HepG2 (cell line): ENCODE measurements around the gene CCR5AS.
"Not testable (repeated sequence)": the region's sequence is repeated elsewhere in the genome, so short reads cannot be mapped to it uniquely, and the experiment has no call there.

ENCODE experiments used
- ATAC-seq: fragments of 200-7000 bp; cut with Tn5 transposase; 3 replicates; pipeline ENCODE4 v1.9.1; 2020; ENCODE audit warnings: mild to moderate bottlenecking, moderate library complexity
- BruUV-seq: library from RNA; stranded (reverse); fragments of 400-500 nt; replicated peaks from 2 replicates; lab custom pipeline; 2021; lab: Mats Ljungman, UMichigan
- CTCF ChIA-PET: fragments of 300-600 bp; formaldehyde crosslinking; extraction: SDS; loops from one replicate; lab custom pipeline; 2021; ENCODE audit warnings: low total read pairs, inconsistent platforms, low intra/inter-chr PET ratio; lab: Yijun Ruan, JAX
- POLR2A ChIA-PET: fragments of 350-600 bp; sonication (Branson Sonifier 250); formaldehyde crosslinking; loops from one replicate; lab custom pipeline; 2020; ENCODE audit warnings: antibody characterized with exemption, inconsistent platforms; lab: Yijun Ruan, JAX
- DNase-seq: peaks from one replicate; pipeline ENCODE4 v3.0.0-alpha.2; 2015; ENCODE audit warnings: low spot score
- FAIRE-seq: peaks from 3 replicates; lab custom pipeline; 2011; peaks lifted over from hg19 to GRCh38; lab: Jason Lieb, UNC
- H2AFZ ChIP-seq: one replicate; pipeline ENCODE4 v1.6.1; 2011; ENCODE audit warnings: low read length, inconsistent platforms
- H3K27ac ChIP-seq: fragments of 300-600 bp; 3 replicates; pipeline ENCODE4 v1.8.0; 2011; ENCODE audit warnings: mixed run types, mild to moderate bottlenecking, mixed read lengths, low read length, inconsistent platforms; ENCODE audit not compliant: insufficient read depth; ENCODE audit errors: extremely low read length
- H3K27me3 ChIP-seq, 2 experiments: fragments of 200-600 bp in 1 of 2; 2 replicates in 1 of 2; 3 replicates in 1 of 2; pipeline versions ENCODE4 v1.6.0 to v1.8.0; 2011; ENCODE audit warnings: low read length in 2 of 2, mild to moderate bottlenecking in 2 of 2, moderate library complexity in 2 of 2, inconsistent platforms in 1 of 2; ENCODE audit not compliant: insufficient read depth in 2 of 2, control insufficient read depth in 1 of 2
- H3K36me3 ChIP-seq, 2 experiments: fragments of 200-600 bp in 1 of 2; replicated peaks in 1 of 2; 2 replicates in 1 of 2; 3 replicates in 1 of 2; pipeline versions ENCODE4 v1.5.1 to v1.8.0; 2011; ENCODE audit warnings: low read length in 2 of 2, inconsistent platforms in 1 of 2; ENCODE audit not compliant: insufficient read depth in 2 of 2, control insufficient read depth in 1 of 2
- H3K4me1 ChIP-seq: 2 replicates; pipeline ENCODE4 v1.5.1; 2012; ENCODE audit warnings: low read length, inconsistent platforms; ENCODE audit not compliant: insufficient read depth
- H3K4me2 ChIP-seq: 2 replicates; pipeline ENCODE4 v1.6.0; 2011; ENCODE audit warnings: low read depth, low read length, inconsistent platforms
- H3K4me3 ChIP-seq, 3 experiments: fragments of 200-600 bp in 1 of 3; sonication (generic), shearing (Covaris generic) in 1 of 3; replicated peaks in 1 of 3; 2 replicates each; pipeline ENCODE4 v1.5.1; 2011 to 2016; ENCODE audit warnings: low read length in 3 of 3, inconsistent platforms in 2 of 3, low read depth in 2 of 3, mild to moderate bottlenecking in 2 of 3, control low read depth in 1 of 3, mixed read lengths in 1 of 3; ENCODE audit not compliant: insufficient read depth in 1 of 3
- H3K79me2 ChIP-seq: one replicate; pipeline ENCODE4 v1.6.1; 2011; ENCODE audit warnings: low read length, inconsistent platforms; ENCODE audit not compliant: insufficient read depth
- H3K9ac ChIP-seq: 2 replicates; pipeline ENCODE4 v1.6.0; 2011; ENCODE audit warnings: mild to moderate bottlenecking, low read depth, low read length, inconsistent platforms; ENCODE audit not compliant: insufficient read depth
- H3K9me3 ChIP-seq: 2 replicates; pipeline ENCODE4 v1.5.1; 2012; ENCODE audit warnings: mild to moderate bottlenecking, low read length
- H4K20me1 ChIP-seq: 2 replicates; pipeline ENCODE4 v1.6.0; 2011; ENCODE audit warnings: inconsistent platforms, mild to moderate bottlenecking, low read length, moderate library complexity; ENCODE audit not compliant: insufficient read depth
- CEBPB ChIP-seq: IDR thresholded peaks from 2 replicates; pipeline ENCODE4 v1.6.1; 2011; ENCODE audit warnings: low read depth, low read length, improper control_type of control experiment, borderline replicate concordance
- FLYWCH1 ChIP-seq: sonication (generic); formaldehyde crosslinking; IDR thresholded peaks from 2 replicates; pipeline ENCODE4 v1.8.1; 2023; ENCODE audit warnings: mild to moderate bottlenecking, missing genetic modification reagents
- FOXC1 ChIP-seq: sonication (generic); formaldehyde crosslinking; IDR thresholded peaks from 2 replicates; pipeline ENCODE4 v1.8.0; 2022; ENCODE audit warnings: mild to moderate bottlenecking, missing genetic modification reagents, borderline replicate concordance
- HOXA7 ChIP-seq: sonication (generic); formaldehyde crosslinking; IDR thresholded peaks from 2 replicates; pipeline ENCODE4 v1.8.1; 2022; ENCODE audit warnings: mild to moderate bottlenecking, missing genetic modification reagents, moderate library complexity
- JUND ChIP-seq: sonication (generic); formaldehyde crosslinking; IDR thresholded peaks from 2 replicates; pipeline ENCODE4 v1.8.0; 2022; ENCODE audit warnings: mild to moderate bottlenecking, missing genetic modification reagents
- KDM5A ChIP-seq: fragments of 200-600 bp; sonication (generic); IDR thresholded peaks from 2 replicates; pipeline ENCODE4 v1.7.0; 2018; ENCODE audit warnings: antibody characterized with exemption, mild to moderate bottlenecking, low read length, borderline replicate concordance
- MED1 ChIP-seq: sonication (generic); formaldehyde crosslinking; IDR thresholded peaks from 2 replicates; pipeline ENCODE4 v1.4.0; 2020; ENCODE audit warnings: missing genetic modification reagents
- PAX8 ChIP-seq: sonication (generic); formaldehyde crosslinking; IDR thresholded peaks from 2 replicates; pipeline ENCODE4 v1.8.0; 2022; ENCODE audit warnings: mild to moderate bottlenecking, missing genetic modification reagents, borderline replicate concordance
- SMYD3 ChIP-seq: sonication (generic); formaldehyde crosslinking; IDR thresholded peaks from 2 replicates; pipeline ENCODE4 v1.8.1; 2023; ENCODE audit warnings: mild to moderate bottlenecking, missing genetic modification reagents
- ZFP36 ChIP-seq: fragments of 150-350 bp; IDR thresholded peaks from 2 replicates; pipeline ENCODE4 v1.6.1; 2018; ENCODE audit warnings: borderline replicate concordance, low read length, low read depth; ENCODE audit not compliant: partially characterized antibody
- ZMYM4 ChIP-seq: sonication (generic); formaldehyde crosslinking; IDR thresholded peaks from 2 replicates; pipeline ENCODE4 v1.8.1; 2023; ENCODE audit warnings: mild to moderate bottlenecking, missing genetic modification reagents
- ZNF20 ChIP-seq: sonication (generic); formaldehyde crosslinking; IDR thresholded peaks from 2 replicates; pipeline ENCODE4 v1.4.0; 2020; ENCODE audit warnings: mild to moderate bottlenecking, moderate library complexity, missing genetic modification reagents
- ZNF33A ChIP-seq: sonication (generic); formaldehyde crosslinking; IDR thresholded peaks from 2 replicates; pipeline ENCODE4 v1.5.1; 2020; ENCODE audit warnings: missing genetic modification reagents, mild to moderate bottlenecking, moderate library complexity, borderline replicate concordance
- ZNF75D ChIP-seq: sonication (generic); formaldehyde crosslinking; IDR thresholded peaks from 2 replicates; pipeline ENCODE4 v1.8.1; 2023; ENCODE audit warnings: missing genetic modification reagents, mild to moderate bottlenecking, borderline replicate concordance
- ZNF761 ChIP-seq: sonication (generic); formaldehyde crosslinking; conservative IDR thresholded peaks from 2 replicates; pipeline ENCODE4 v1.4.0; 2020; ENCODE audit warnings: mild to moderate bottlenecking, missing genetic modification reagents
- ZNF768 ChIP-seq: sonication (generic); formaldehyde crosslinking; IDR thresholded peaks from 2 replicates; pipeline ENCODE4 v1.4.0; 2020; ENCODE audit warnings: missing genetic modification reagents
- ZNF782 ChIP-seq: sonication (generic); formaldehyde crosslinking; IDR thresholded peaks from 2 replicates; pipeline ENCODE4 v1.4.0; 2020; ENCODE audit warnings: missing genetic modification reagents, mild to moderate bottlenecking, borderline replicate concordance
- WGBS: methylation state at CpG from one replicate; pipeline ENCODE4 v1.1.6; 2017; ENCODE audit warnings: low lambda C conversion rate; 5-methylcytosine and 5-hydroxymethylcytosine counted together
- in situ Hi-C: cut with HindIII; loops from 2 replicates; pipeline ENCODE4 v1.10.0; 2017; ENCODE audit warnings: low pct_unique_long_range_greater_than_20kb; ENCODE audit not compliant: extremely low pct_ligation_motif_present
- intact Hi-C: fragments of 100-400 bp; cut with micrococcal nuclease; formaldehyde crosslinking; loops from one replicate; pipeline ENCODE4 v1.10.0; 2022; ENCODE audit not compliant: unreplicated experiment
- TF ChIP-seq, protein P1 (sequence below): sonication (generic); formaldehyde crosslinking; IDR thresholded peaks from 2 replicates; pipeline ENCODE4 v1.4.0; 2020; ENCODE audit warnings: missing genetic modification reagents

The CCR5AS gene

GRCh38 chr3:46433841-46434240 lies 27.0 kb upstream of the CCR5AS start:
- no peak overlapping the region for H3K4me3 ChIP-seq
- ATAC-seq (no peak), DNase-seq (no peak), FAIRE-seq (no peak)
- H3K4me2 ChIP-seq, result no peak overlapping the region
- 25% methylated on average over 1 of the region's 1 CpG for WGBS
- H3K36me3 ChIP-seq, result no peaks in the 10 kb centered on the region
- H3K4me1 ChIP-seq, result peaks cover 1% of the 10 kb centered on the region
- H2AFZ ChIP-seq, result no peak overlapping the region
- in situ Hi-C loops, result no loop called here
- BruUV-seq, result no TSS peak
- no peaks in the 10 kb centered on the region for H3K27me3 ChIP-seq
- no peak overlapping the region for H3K27ac ChIP-seq
- ChIA-PET POLR2A (no interaction called here), CTCF (no interaction called here)
- no peaks in the 10 kb centered on the region for H3K79me2 ChIP-seq
- H4K20me1 ChIP-seq, result no peaks in the 10 kb centered on the region
- no peak overlapping the region for H3K9ac ChIP-seq
- no peaks in the 10 kb centered on the region for H3K9me3 ChIP-seq
- TF ChIP-seq ZMYM4 (CRISPR knock-in tag) (no peak), ZNF761 (CRISPR knock-in tag) (no peak), MED1 (no peak), PAX8 (no peak), KDM5A (no peak), CEBPB (no peak), SMYD3 (CRISPR knock-in tag) (no peak), ZNF33A (no peak), ZNF782 (CRISPR knock-in tag) (no peak), JUND (no peak), FOXC1 (no peak), FLYWCH1 (no peak), ZNF20 (CRISPR knock-in tag) (no peak), ZNF75D (CRISPR knock-in tag) (no peak), ZFP36 (no peak), HOXA7 (CRISPR knock-in tag) (no peak), ZNF768 (CRISPR knock-in tag) (no peak)
- TF ChIP-seq, protein P1, sequence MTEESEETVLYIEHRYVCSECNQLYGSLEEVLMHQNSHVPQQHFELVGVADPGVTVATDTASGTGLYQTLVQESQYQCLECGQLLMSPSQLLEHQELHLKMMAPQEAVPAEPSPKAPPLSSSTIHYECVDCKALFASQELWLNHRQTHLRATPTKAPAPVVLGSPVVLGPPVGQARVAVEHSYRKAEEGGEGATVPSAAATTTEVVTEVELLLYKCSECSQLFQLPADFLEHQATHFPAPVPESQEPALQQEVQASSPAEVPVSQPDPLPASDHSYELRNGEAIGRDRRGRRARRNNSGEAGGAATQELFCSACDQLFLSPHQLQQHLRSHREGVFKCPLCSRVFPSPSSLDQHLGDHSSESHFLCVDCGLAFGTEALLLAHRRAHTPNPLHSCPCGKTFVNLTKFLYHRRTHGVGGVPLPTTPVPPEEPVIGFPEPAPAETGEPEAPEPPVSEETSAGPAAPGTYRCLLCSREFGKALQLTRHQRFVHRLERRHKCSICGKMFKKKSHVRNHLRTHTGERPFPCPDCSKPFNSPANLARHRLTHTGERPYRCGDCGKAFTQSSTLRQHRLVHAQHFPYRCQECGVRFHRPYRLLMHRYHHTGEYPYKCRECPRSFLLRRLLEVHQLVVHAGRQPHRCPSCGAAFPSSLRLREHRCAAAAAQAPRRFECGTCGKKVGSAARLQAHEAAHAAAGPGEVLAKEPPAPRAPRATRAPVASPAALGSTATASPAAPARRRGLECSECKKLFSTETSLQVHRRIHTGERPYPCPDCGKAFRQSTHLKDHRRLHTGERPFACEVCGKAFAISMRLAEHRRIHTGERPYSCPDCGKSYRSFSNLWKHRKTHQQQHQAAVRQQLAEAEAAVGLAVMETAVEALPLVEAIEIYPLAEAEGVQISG (CRISPR knock-in tag), result no peak
- intact Hi-C loops, result no loop called here

- DNase-seq, H2AFZ ChIP-seq, H3K36me3 ChIP-seq, H3K4me1 ChIP-seq, H3K9ac ChIP-seq, FAIRE-seq, H4K20me1 ChIP-seq, intact Hi-C loops, H3K4me2 ChIP-seq, CTCF ChIA-PET, H3K27ac ChIP-seq, BruUV-seq, H3K79me2 ChIP-seq, POLR2A ChIA-PET, H3K27me3 ChIP-seq, H3K9me3 ChIP-seq, ATAC-seq, H3K4me3 ChIP-seq, in situ Hi-C loops: not testable (repeated sequence)
- whole genome bisulfite sequencing, result 7% methylated on average over 3 of the region's 4 CpGs
Measured at GRCh38 chr3:46433118-46433517, 26.3 kb upstream of the CCR5AS start.
